HepG2 (cell line): ENCODE results near the gene ID3. TPM values are rescaled to one million over a fixed set of nuclear protein-coding genes. Genes with fewer than 3 reads are reported as not detected.

Experiments used
- ARID3A ChIP-seq: IDR thresholded peaks from 2 replicates; pipeline ENCODE4 v1.6.1; 2012; ENCODE audit warnings: low read depth, low read length, improper control_type of control experiment
- CCDC6 ChIP-seq: sonication (generic); formaldehyde crosslinking; IDR thresholded peaks from 2 replicates; pipeline ENCODE4 v1.8.1; 2022; ENCODE audit warnings: mild to moderate bottlenecking, missing genetic modification reagents, moderate library complexity
- FOXC1 ChIP-seq: sonication (generic); formaldehyde crosslinking; IDR thresholded peaks from 2 replicates; pipeline ENCODE4 v1.8.0; 2022; ENCODE audit warnings: mild to moderate bottlenecking, missing genetic modification reagents, borderline replicate concordance
- HOXD1 ChIP-seq: sonication (generic); formaldehyde crosslinking; IDR thresholded peaks from 2 replicates; pipeline ENCODE4 v1.5.0; 2020; ENCODE audit warnings: missing genetic modification reagents
- IRF9 ChIP-seq: sonication (generic); formaldehyde crosslinking; IDR thresholded peaks from 2 replicates; pipeline ENCODE4 v1.8.0; 2022; ENCODE audit warnings: missing genetic modification reagents, mild to moderate bottlenecking, borderline replicate concordance
- JDP2 ChIP-seq: sonication (generic); formaldehyde crosslinking; IDR thresholded peaks from 2 replicates; pipeline ENCODE4 v1.8.1; 2022; ENCODE audit warnings: missing genetic modification reagents, borderline replicate concordance
- KAT2B ChIP-seq: fragments of 150-350 bp; IDR thresholded peaks from 2 replicates; pipeline ENCODE4 v1.6.1; 2014; ENCODE audit warnings: low read depth, low read length, borderline replicate concordance
- MYPOP ChIP-seq: sonication (generic); formaldehyde crosslinking; IDR thresholded peaks from 2 replicates; pipeline ENCODE4 v1.8.1; 2023; ENCODE audit warnings: mild to moderate bottlenecking, moderate library complexity, missing genetic modification reagents
- NFIB ChIP-seq: sonication (generic); formaldehyde crosslinking; IDR thresholded peaks from 2 replicates; pipeline ENCODE4 v1.9.0; 2021; ENCODE audit warnings: missing genetic modification reagents, mild to moderate bottlenecking, borderline replicate concordance
- NFIC ChIP-seq: IDR thresholded peaks from 2 replicates; pipeline ENCODE4 v1.6.1; 2012; ENCODE audit warnings: mild to moderate bottlenecking, low read length, inconsistent platforms
- PAX8 ChIP-seq: sonication (generic); formaldehyde crosslinking; IDR thresholded peaks from 2 replicates; pipeline ENCODE4 v1.8.0; 2022; ENCODE audit warnings: mild to moderate bottlenecking, missing genetic modification reagents, borderline replicate concordance
- SOX13 ChIP-seq, 3 experiments: fragments of 450-650 bp in 1 of 3; sonication (generic) in 1 of 3; formaldehyde crosslinking in 1 of 3; IDR thresholded peaks in 2 of 3; conservative IDR thresholded peaks in 1 of 3; 2 replicates each; pipeline versions ENCODE4 v1.5.0 to v1.6.1; 2016 to 2020; ENCODE audit warnings: antibody characterized with exemption in 1 of 3, mild to moderate bottlenecking in 1 of 3, missing compliant biosample characterization in 1 of 3, missing genetic modification reagents in 1 of 3, moderate library complexity in 1 of 3
- ZFP91 ChIP-seq: sonication (generic); formaldehyde crosslinking; IDR thresholded peaks from 2 replicates; pipeline ENCODE4 v1.9.0; 2022; ENCODE audit warnings: missing genetic modification reagents, mild to moderate bottlenecking, borderline replicate concordance
- ZFYVE20 ChIP-seq: sonication (generic); formaldehyde crosslinking; IDR thresholded peaks from 2 replicates; pipeline ENCODE4 v1.8.0; 2023; ENCODE audit warnings: low read depth, mild to moderate bottlenecking, moderate library complexity, missing genetic modification reagents, borderline replicate concordance
- ZNF564 ChIP-seq: sonication (generic); formaldehyde crosslinking; IDR thresholded peaks from 2 replicates; pipeline ENCODE4 v1.8.1; 2023; ENCODE audit warnings: mild to moderate bottlenecking, missing genetic modification reagents
- ZNF749 ChIP-seq: sonication (generic); formaldehyde crosslinking; IDR thresholded peaks from 2 replicates; pipeline ENCODE4 v1.8.0; 2022; ENCODE audit warnings: mild to moderate bottlenecking, missing genetic modification reagents, moderate library complexity, borderline replicate concordance
- ZSCAN9 ChIP-seq: IDR thresholded peaks from 2 replicates; pipeline ENCODE4 v1.6.1; 2016; ENCODE audit warnings: borderline replicate concordance
- polyA plus RNA-seq, 8 experiments: library from polyadenylated mRNA; depleted of rRNA in 3 of 8; stranded (reverse) in 7 of 8; unstranded in 1 of 8; fragments of >200 nt; fragmentation: Illumina TruSeq in 4 of 8; extraction: Trizol in 4 of 8; gene quantifications; 2 replicates each; pipeline versions ENCODE4 v1.2.1 to v1.2.3, GENCODE V29; 2011 to 2016; ENCODE audit warnings: low read depth in 4 of 8, missing spikeins in 1 of 8, mixed read lengths in 1 of 8; ENCODE audit not compliant: insufficient read depth in 1 of 8
- total RNA-seq, 5 experiments: library from RNA; depleted of rRNA; stranded (reverse); fragments of >200 nt; fragmentation: Illumina TruSeq; extraction: Trizol; gene quantifications; 2 replicates each; pipeline ENCODE4 v1.2.3, GENCODE V29; 2016; ENCODE audit warnings: low read depth in 1 of 5
- TF ChIP-seq, protein P1 (sequence below): sonication (generic); formaldehyde crosslinking; IDR thresholded peaks from 2 replicates; pipeline ENCODE4 v1.4.0; 2020; ENCODE audit warnings: missing genetic modification reagents

ID3 gene
- total and polyA plus RNA-seq, 2 of the 13 experiments (the other 11 are each of a cell fraction or from before 2014, with no cell fraction given) = 64.8 to 115 TPM

DNA sequence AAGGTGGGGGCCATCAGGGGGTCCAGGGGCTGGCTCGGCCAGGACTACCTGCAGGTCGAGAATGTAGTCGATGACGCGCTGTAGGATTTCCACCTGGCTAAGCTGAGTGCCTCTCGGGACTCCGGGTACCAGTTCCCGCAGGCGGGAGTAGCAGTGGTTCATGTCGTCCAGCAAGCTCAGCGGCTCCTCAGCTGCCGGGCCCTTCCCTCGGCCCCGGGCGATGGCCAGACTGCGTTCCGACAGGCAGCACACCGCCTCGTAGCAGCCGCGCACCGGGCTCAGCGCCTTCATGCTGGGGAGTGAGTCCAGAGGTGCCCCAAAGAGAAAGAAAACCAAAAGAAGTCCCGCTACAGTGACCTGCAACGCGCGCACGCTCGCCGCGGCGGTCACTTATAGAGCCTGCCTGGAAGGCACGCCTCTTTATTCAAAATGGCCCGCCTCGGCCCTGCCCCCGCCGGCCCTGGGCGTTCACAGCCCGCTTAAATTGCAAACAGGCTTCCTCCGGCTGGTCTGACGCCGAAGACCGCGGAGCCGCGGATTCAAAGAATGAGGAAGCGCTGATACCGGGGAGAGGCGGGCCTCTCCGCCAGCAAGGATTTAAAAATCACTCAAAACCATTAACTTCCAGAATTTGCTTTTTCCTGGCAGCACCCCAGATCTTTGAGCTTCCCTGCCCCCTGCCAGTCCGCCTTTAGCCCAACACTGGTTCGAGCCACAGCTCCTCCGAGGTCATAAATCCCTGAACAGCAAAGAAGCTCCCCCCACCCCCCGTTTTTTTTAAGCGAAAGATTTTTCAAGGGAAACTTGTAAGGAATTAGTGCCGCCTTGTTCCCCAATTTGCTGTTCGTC is at the start of gene ID3 (continued):
- TF ChIP-seq SOX13 (IDR thresholded peaks at IDR 0.05) (0 out of 2 replicates have a peak, but pooled peaks have one; percentile 32), SOX13 (CRISPR knock-in tag; conservative IDR thresholded peaks at IDR 0.05 in 1 of 2, IDR thresholded peaks at IDR 0.05 in 1 of 2) (no peak), KAT2B (no peak), ZNF749 (CRISPR knock-in tag) (no peak), PAX8 (CRISPR knock-in tag) (no peak), JDP2 (CRISPR knock-in tag) (no peak), IRF9 (CRISPR knock-in tag) (0 out of 2 replicates have a peak, but pooled peaks have one; percentile 27), ZNF564 (peak; percentile 80; the same call in 1 of the 2 replicates), CCDC6 (CRISPR knock-in tag) (no peak), ZFYVE20 (CRISPR knock-in tag) (0 out of 2 replicates have a peak, but pooled peaks have one; percentile 27), ARID3A (no peak), HOXD1 (CRISPR knock-in tag) (no peak), MYPOP (CRISPR knock-in tag) (peak; percentile 79; the same call in 1 of the 2 replicates), ZSCAN9 (CRISPR knock-in tag) (no peak), FOXC1 (CRISPR knock-in tag) (no peak), ZFP91 (CRISPR knock-in tag) (no peak; the same call in 1 of the 2 replicates), NFIB (CRISPR knock-in tag) (no peak), NFIC (no peak)
- TF ChIP-seq, protein P1, sequence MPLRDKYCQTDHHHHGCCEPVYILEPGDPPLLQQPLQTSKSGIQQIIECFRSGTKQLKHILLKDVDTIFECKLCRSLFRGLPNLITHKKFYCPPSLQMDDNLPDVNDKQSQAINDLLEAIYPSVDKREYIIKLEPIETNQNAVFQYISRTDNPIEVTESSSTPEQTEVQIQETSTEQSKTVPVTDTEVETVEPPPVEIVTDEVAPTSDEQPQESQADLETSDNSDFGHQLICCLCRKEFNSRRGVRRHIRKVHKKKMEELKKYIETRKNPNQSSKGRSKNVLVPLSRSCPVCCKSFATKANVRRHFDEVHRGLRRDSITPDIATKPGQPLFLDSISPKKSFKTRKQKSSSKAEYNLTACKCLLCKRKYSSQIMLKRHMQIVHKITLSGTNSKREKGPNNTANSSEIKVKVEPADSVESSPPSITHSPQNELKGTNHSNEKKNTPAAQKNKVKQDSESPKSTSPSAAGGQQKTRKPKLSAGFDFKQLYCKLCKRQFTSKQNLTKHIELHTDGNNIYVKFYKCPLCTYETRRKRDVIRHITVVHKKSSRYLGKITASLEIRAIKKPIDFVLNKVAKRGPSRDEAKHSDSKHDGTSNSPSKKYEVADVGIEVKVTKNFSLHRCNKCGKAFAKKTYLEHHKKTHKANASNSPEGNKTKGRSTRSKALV = peak; percentile 95
